Ishikawa (cell line): ENCODE results near the gene ERC1.

Experiments
- CREB1 ChIP-seq: IDR thresholded peaks from 2 replicates; pipeline ENCODE4 v1.6.1; 2012; ENCODE audit warnings: low read depth
- EP300 ChIP-seq: IDR thresholded peaks from 2 replicates; pipeline ENCODE4 v1.6.1; 2012; ENCODE audit warnings: borderline replicate concordance
- RAD21 ChIP-seq: IDR thresholded peaks from 2 replicates; pipeline ENCODE4 v1.6.1; 2012; ENCODE audit warnings: low read depth
- TAF1 ChIP-seq: IDR thresholded peaks from 2 replicates; pipeline ENCODE4 v1.6.1; 2012; ENCODE audit warnings: low read depth, mild to moderate bottlenecking
- YY1 ChIP-seq: IDR thresholded peaks from 2 replicates; pipeline ENCODE4 v1.6.1; 2012; ENCODE audit warnings: low read depth
- TF ChIP-seq, protein P1 (sequence below): IDR thresholded peaks from 2 replicates; pipeline ENCODE4 v1.6.1; 2012

DNA sequence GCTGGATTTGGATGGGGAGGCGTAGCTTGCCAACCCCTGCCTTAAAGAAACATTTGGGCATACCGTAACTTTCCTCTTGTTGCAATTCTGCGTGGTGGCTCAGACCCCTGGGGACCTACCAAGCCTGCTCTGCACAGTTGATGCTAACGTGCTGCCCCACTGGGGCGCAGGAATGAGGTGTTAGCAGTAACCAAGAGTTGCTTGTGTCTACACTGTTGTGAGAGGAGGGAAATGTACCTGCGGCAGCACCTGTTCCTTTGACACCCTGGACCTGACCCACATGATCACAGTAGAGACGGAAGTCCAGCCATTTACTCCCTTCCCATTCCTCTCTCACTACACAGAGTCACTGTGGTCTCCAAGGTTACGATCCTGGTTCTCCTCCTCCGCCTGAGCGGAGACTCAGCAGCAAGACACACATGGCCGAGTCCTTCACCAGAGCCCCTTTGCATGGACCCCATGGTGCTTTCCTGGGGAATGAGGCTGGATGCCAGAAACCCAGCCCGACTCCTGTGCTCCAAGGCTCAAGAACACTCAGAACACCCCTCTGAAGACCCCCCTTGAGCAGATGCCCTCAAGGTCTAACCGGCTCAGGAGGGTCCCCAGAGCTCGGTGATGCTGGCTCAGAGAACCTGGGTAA, 518.5 kb downstream of the ERC1 start:
- TF ChIP-seq, protein P1, sequence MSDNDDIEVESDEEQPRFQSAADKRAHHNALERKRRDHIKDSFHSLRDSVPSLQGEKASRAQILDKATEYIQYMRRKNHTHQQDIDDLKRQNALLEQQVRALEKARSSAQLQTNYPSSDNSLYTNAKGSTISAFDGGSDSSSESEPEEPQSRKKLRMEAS, result no peak
- no peak for TF ChIP-seq TAF1
- no peak for TF ChIP-seq EP300
- TF ChIP-seq YY1, result no peak
- no peak for TF ChIP-seq CREB1
- no peak for TF ChIP-seq RAD21
